RWPE1 (cell line): ENCODE measurements around the gene LARP4.
"Not testable (repeated sequence)": the region's sequence is repeated elsewhere in the genome, so short reads cannot be mapped to it uniquely, and the experiment has no call there.

Source experiments
- CTCF ChIA-PET: fragments of 350-600 bp; sonication (Branson Sonifier 250); formaldehyde crosslinking; extraction: SDS; loops from one replicate; lab custom pipeline; 2021; lab: Yijun Ruan, JAX
- POLR2A ChIA-PET: fragments of 400-600 bp; formaldehyde crosslinking; extraction: SDS; loops from one replicate; lab custom pipeline; 2020; ENCODE audit warnings: antibody characterized with exemption; ENCODE audit not compliant: low non-redundant PET; lab: Yijun Ruan, JAX
- DNase-seq: peaks from one replicate; pipeline ENCODE4 v3.0.0; 2012; ENCODE audit warnings: low spot score
- H3K27ac ChIP-seq: fragments of 450-650 bp; 2 replicates; pipeline ENCODE4 v1.5.1; 2017
- TF ChIP-seq, protein P1 (sequence below): fragments of 450-650 bp; conservative IDR thresholded peaks from 2 replicates; pipeline ENCODE4 v1.5.1; 2017; ENCODE audit warnings: low read depth, mild to moderate bottlenecking

Gene LARP4

DNA sequence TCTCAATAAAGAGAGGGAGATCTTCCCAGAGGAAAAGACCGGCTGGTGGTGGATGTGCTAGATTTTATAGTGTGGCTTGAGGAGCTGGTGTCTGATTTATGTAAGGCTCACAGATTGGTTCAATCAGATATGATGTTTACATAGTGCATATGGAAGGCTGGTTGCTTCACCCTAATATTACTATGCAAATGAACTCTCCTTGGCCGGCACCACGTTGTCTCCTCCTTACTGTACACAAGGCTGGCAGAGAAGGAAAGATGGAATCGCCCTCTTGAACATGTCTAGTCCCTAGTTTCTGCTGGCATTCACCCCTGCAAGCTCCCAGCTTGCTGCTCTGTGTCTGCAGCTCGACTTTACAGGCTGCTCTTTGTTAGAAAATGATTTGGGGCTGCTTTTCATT, 13.2 kb upstream of the LARP4 start:
- POLR2A ChIA-PET, result no interaction called here
- no peak for DNase-seq
- TF ChIP-seq, protein P1, sequence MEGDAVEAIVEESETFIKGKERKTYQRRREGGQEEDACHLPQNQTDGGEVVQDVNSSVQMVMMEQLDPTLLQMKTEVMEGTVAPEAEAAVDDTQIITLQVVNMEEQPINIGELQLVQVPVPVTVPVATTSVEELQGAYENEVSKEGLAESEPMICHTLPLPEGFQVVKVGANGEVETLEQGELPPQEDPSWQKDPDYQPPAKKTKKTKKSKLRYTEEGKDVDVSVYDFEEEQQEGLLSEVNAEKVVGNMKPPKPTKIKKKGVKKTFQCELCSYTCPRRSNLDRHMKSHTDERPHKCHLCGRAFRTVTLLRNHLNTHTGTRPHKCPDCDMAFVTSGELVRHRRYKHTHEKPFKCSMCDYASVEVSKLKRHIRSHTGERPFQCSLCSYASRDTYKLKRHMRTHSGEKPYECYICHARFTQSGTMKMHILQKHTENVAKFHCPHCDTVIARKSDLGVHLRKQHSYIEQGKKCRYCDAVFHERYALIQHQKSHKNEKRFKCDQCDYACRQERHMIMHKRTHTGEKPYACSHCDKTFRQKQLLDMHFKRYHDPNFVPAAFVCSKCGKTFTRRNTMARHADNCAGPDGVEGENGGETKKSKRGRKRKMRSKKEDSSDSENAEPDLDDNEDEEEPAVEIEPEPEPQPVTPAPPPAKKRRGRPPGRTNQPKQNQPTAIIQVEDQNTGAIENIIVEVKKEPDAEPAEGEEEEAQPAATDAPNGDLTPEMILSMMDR, result no peak
- no peak overlapping the region for H3K27ac ChIP-seq
- CTCF ChIA-PET, result no interaction called here

- CTCF ChIA-PET, result interaction anchor here (0.6 kb wide), 1 partner anchor 104 kb away, joined by 3 read pairs; no protein-coding TSS in a partner anchor
- POLR2A ChIA-PET, result no interaction called here
- DNase-seq, result no peak
- H3K27ac ChIP-seq, result no peak overlapping the region
- TF ChIP-seq, protein P1, result no peak
Observed at GRCh38 chr12:50387972-50388478, 12.7 kb upstream of the LARP4 start.

DNA sequence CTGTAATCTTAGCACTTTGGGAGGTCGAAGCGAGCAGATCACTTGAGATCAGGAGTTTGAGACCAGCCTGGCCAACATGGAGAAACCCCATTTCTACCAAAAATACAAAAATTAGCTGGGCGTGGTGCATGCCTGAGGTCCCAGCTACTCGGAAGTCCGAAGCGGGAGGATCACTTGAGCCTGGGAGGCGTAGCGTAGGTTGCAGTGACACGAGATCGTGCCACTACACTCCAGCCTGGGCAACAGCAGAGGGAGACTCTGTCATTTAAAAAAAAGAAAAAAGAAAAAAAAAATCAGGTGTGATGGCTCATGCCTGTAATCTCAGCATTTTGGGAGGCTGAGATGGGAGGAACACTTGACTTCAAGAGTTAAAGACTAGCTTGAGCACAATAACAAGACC, 11.9 kb upstream of the LARP4 start:
- POLR2A ChIA-PET, H3K27ac ChIP-seq, DNase-seq: not testable (repeated sequence)
- CTCF ChIA-PET, result interaction anchor here (0.6 to 0.7 kb wide), 3 partner anchors 13 to 1300 kb away, joined by 3 read pairs; no protein-coding TSS in a partner anchor

DNA sequence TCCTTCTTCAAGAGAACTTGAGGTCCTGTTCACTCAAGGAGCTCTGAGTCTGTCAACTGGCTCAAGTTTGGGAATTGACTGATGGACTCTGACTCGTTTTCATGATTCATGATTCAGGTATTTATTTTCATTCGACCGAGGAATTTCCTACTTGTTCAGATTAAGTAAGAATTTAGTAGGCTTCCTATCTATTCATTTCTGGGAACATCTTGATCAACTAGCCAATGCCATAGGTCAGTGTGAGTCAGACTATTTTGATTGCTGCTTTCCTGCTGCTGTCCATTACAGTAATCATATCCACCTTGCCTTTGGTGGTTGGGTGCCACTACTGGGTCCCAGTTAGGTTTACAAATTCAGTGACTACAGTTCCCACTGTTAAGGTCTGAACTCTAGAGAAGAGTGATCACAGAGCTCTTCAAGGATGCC, 10.4 kb upstream of the LARP4 start:
- POLR2A ChIA-PET, result interaction anchor here (0.8 kb wide), 1 partner anchor 170 kb away, joined by 4 read pairs; no protein-coding TSS in a partner anchor

DNA sequence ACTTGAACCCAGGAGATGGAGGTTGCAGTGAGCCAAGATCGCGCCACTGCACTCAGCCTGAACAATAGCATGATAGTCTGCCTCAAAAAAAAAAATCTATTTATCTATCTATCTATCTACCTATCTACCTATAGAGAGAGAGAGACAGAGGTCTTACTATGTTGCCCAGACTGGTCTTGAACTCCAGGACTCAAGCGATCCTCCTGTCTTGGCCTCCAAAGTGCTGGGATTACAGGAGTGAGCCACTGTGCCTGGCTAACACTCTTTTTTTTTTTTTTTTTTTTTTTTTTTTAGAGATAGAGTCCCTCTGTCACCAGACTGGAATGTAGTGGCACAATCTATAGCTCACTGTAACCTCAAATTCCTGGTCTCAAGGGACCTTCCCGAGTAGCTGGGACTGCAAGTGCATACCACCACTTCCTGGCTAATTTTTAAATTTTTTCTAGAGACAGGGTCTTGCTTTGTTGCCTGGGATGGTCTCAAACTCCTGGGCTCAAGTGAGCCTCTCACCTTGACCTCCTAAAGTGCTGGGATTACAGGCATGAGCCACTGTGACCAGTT, 6.1 kb upstream of the LARP4 start:
- no peak overlapping the region for H3K27ac ChIP-seq
- ChIA-PET POLR2A (interaction anchor here (0.5 to 0.6 kb wide), 2 partner anchors 283 to 309 kb away, joined by 3 to 12 read pairs; no protein-coding TSS in a partner anchor), CTCF (interaction anchor here (0.6 kb wide), 1 partner anchor 17 kb away, joined by 3 read pairs; no protein-coding TSS in a partner anchor)
- TF ChIP-seq, protein P1, result no peak
- no peak for DNase-seq

More for the DNA sequence above, 10.4 kb upstream of the LARP4 start:
- TF ChIP-seq, protein P1, result no peak
- H3K27ac ChIP-seq, result peak overlapping the region; percentile 75
- CTCF ChIA-PET, result interaction anchor here (0.6 kb wide), 1 partner anchor 433 kb away, joined by 3 read pairs; no protein-coding TSS in a partner anchor
- DNase-seq, result peak; percentile 79

GRCh38 chr12:50397117-50397650, 3.5 kb upstream of the LARP4 start:
- H3K27ac ChIP-seq, result peak overlapping the region; percentile 39; the same call in 1 of the 2 replicates
- CTCF ChIA-PET, result interaction anchor here (0.6 kb wide), 2 partner anchors 50 to 212 kb away, joined by 3 read pairs; no protein-coding TSS in a partner anchor
- POLR2A ChIA-PET, result no interaction called here
- TF ChIP-seq, protein P1, result no peak
- no peak for DNase-seq
